ENCODE measurements around the gene GCG.

DNA sequence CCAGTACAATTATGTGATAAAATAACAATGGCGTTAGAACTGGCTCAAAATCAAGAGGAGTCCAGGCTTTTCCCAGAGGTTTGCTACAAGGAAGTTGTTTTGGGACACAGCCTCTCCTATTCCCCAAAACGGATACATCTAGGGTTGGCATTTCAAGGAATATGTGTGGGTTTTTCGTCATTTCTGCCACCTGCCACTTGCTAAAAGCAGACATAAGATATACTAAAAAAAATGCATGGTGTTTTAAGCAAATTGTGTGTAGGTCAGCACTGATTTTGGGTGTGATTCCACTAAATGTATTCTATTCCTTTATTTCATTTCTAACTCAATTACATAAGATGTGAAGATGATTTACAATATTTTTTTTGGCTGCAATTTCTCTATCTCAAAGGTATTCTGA lies 36.4 kb upstream of the GCG start:
- TF ChIP-seq CTCF (IDR thresholded peaks at IDR 0.05): no peak
- TF ChIP-seq POLR2A (IDR thresholded peaks at IDR 0.05): no peak
- no peak for TF ChIP-seq EP300 (IDR thresholded peaks at IDR 0.05)
- no peak for TF ChIP-seq POLR2AphosphoS5 (IDR thresholded peaks at IDR 0.05)

All from stomach (tissue), 4 donors.